Measurements from ENCODE around the gene MRPS27. TPM values are rescaled to one million over a fixed set of nuclear protein-coding genes. Genes with fewer than 3 reads are reported as not detected.
A peak's percentile ranks its signal among the peaks of the same experiment; 100 is the strongest.

MRPS27 gene
- total RNA-seq, 1 experiment from 2014 or later, result 88.6 TPM

DNA sequence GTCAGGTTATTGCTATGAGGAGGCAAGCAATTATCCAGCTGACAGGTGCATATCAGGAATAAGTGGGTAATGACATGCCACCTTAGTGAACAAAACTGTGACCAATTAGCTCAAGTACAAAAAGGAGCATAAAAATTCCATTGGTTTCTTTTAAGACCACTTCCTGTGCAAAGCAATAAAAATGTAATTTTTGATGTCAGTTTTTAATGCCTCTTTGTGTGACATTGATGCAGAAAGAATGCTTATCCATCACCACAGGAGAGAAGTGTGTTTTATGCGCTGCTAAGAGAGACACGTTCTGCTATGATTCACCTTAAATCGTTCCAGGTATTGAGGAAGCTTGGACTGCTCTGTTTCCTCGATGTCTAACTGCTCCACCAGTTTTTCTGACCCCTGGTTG is 96.7 kb downstream of the MRPS27 start:
- CTCF ChIA-PET, result no interaction called here
- POLR2A ChIA-PET (ENCODE audit: low non-redundant PET), result no interaction called here

DNA sequence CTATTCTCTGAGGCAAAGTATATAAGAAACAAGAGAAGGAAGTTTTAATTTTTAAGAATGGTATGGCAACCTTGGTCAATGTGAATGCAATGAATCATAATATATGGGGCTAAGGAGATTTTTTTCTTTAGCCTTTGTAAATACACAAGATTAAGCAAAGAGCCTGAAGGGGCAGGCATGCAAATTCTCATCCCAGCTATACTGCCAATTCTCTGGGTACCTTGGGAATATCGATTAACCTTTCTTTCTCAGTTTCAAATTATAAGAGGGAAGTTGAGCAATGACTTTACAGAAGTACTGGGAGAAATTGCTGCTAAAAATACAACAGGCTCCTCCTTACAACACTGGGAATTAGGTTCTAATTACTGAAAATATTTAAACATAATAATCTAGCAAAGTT is 97.5 kb downstream of the MRPS27 start:
- no TSS peak for BruUV-seq (replicated peaks)
- H3K27me3 ChIP-seq (replicated peaks; ENCODE audit: insufficient read depth, low read depth, low read length, poor library complexity), result no peaks in the 10 kb centered on the region
- H3K27ac ChIP-seq (ENCODE audit: low read depth, low read length, poor library complexity, severe bottlenecking), result peak overlapping the region; percentile 35
- TF ChIP-seq, protein P1, sequence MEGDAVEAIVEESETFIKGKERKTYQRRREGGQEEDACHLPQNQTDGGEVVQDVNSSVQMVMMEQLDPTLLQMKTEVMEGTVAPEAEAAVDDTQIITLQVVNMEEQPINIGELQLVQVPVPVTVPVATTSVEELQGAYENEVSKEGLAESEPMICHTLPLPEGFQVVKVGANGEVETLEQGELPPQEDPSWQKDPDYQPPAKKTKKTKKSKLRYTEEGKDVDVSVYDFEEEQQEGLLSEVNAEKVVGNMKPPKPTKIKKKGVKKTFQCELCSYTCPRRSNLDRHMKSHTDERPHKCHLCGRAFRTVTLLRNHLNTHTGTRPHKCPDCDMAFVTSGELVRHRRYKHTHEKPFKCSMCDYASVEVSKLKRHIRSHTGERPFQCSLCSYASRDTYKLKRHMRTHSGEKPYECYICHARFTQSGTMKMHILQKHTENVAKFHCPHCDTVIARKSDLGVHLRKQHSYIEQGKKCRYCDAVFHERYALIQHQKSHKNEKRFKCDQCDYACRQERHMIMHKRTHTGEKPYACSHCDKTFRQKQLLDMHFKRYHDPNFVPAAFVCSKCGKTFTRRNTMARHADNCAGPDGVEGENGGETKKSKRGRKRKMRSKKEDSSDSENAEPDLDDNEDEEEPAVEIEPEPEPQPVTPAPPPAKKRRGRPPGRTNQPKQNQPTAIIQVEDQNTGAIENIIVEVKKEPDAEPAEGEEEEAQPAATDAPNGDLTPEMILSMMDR (conservative IDR thresholded peaks at IDR 0.05; ENCODE audit: low read depth, low read length), result no peak
- no peak for TF ChIP-seq EZH2 (IDR thresholded peaks at IDR 0.05; ENCODE audit: borderline replicate concordance, low read depth, low read length, poor library complexity, severe bottlenecking)
- POLR2A ChIA-PET (ENCODE audit: low non-redundant PET), result no interaction called here
- H3K9me3 ChIP-seq (ENCODE audit: low read depth, low read length, poor library complexity, severe bottlenecking), result no peaks in the 10 kb centered on the region
- CTCF ChIA-PET, result no interaction called here
- DNase-seq (ENCODE audit: low spot score), result no peak
- intact Hi-C loops (cut with micrococcal nuclease; ENCODE audit: unreplicated experiment), result no loop called here
- H3K4me3 ChIP-seq (ENCODE audit: low read depth, low read length, poor library complexity, severe bottlenecking), result no peak overlapping the region
- H3K36me3 ChIP-seq (ENCODE audit: insufficient read depth, low read length, poor library complexity, severe bottlenecking), result peaks cover 63% of the 10 kb centered on the region
- no peaks in the 10 kb centered on the region for H3K4me1 ChIP-seq (ENCODE audit: insufficient read depth, low read length, poor library complexity, severe bottlenecking)

More for the DNA sequence above, 96.7 kb downstream of the MRPS27 start:
- TF ChIP-seq EZH2 (IDR thresholded peaks at IDR 0.05; ENCODE audit: borderline replicate concordance, low read depth, low read length, poor library complexity, severe bottlenecking), result no peak
- TF ChIP-seq, protein P1 (conservative IDR thresholded peaks at IDR 0.05; ENCODE audit: low read depth, low read length), result no peak
- Histone ChIP-seq H3K27ac (ENCODE audit: low read depth, low read length, poor library complexity, severe bottlenecking) (no peak overlapping the region), H3K36me3 (ENCODE audit: insufficient read depth, low read length, poor library complexity, severe bottlenecking) (peaks cover 58% of the 10 kb centered on the region), H3K27me3 (replicated peaks; ENCODE audit: insufficient read depth, low read depth, low read length, poor library complexity) (no peaks in the 10 kb centered on the region), H3K4me3 (ENCODE audit: low read depth, low read length, poor library complexity, severe bottlenecking) (no peak overlapping the region), H3K9me3 (ENCODE audit: low read depth, low read length, poor library complexity, severe bottlenecking) (no peaks in the 10 kb centered on the region), H3K4me1 (ENCODE audit: insufficient read depth, low read length, poor library complexity, severe bottlenecking) (no peaks in the 10 kb centered on the region)
- intact Hi-C loops (cut with micrococcal nuclease; ENCODE audit: unreplicated experiment), result no loop called here
- no TSS peak for BruUV-seq (replicated peaks)
- DNase-seq (ENCODE audit: low spot score), result no peak

DNA sequence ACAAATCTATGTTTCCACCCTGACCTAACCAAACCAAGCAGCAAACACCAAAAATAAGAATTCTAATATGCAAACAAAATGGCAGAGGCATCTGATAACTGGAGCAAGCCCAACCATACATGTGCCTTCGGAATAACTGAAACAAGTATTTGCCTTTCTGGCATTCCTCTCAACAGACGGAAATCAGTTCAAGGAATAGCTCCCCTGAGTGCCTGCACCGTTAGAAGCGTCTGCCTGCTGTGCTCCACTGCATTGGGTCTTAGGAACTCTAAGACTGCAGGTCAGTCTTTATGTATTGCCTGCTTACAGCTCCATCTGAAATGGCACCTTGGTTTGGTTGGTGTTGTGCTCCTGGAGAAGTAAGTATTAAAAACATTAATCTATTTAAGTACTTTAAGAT is 98.5 kb downstream of the MRPS27 start:
- no peak for TF ChIP-seq EZH2 (IDR thresholded peaks at IDR 0.05; ENCODE audit: borderline replicate concordance, low read depth, low read length, poor library complexity, severe bottlenecking)
- TF ChIP-seq, protein P1 (conservative IDR thresholded peaks at IDR 0.05; ENCODE audit: low read depth, low read length), result no peak
- POLR2A ChIA-PET (ENCODE audit: low non-redundant PET), result no interaction called here
- H3K4me3 ChIP-seq (ENCODE audit: low read depth, low read length, poor library complexity, severe bottlenecking), result no peak overlapping the region
- H3K36me3 ChIP-seq (ENCODE audit: insufficient read depth, low read length, poor library complexity, severe bottlenecking), result peaks cover 57% of the 10 kb centered on the region
- no peak overlapping the region for H3K27ac ChIP-seq (ENCODE audit: low read depth, low read length, poor library complexity, severe bottlenecking)
- no peaks in the 10 kb centered on the region for H3K27me3 ChIP-seq (replicated peaks; ENCODE audit: insufficient read depth, low read depth, low read length, poor library complexity)
- no peak for DNase-seq (ENCODE audit: low spot score)
- no TSS peak for BruUV-seq (replicated peaks)
- CTCF ChIA-PET, result no interaction called here
- H3K4me1 ChIP-seq (ENCODE audit: insufficient read depth, low read length, poor library complexity, severe bottlenecking), result no peaks in the 10 kb centered on the region
- no peaks in the 10 kb centered on the region for H3K9me3 ChIP-seq (ENCODE audit: low read depth, low read length, poor library complexity, severe bottlenecking)
- intact Hi-C loops (cut with micrococcal nuclease; ENCODE audit: unreplicated experiment), result no loop called here

All from A673 (cell line).